Karpas-422 (cell line): Measurements from ENCODE around the gene PIK3R4. TPM values are rescaled to one million over a fixed set of nuclear protein-coding genes. Genes with fewer than 3 reads are reported as not detected.

ENCODE experiments used
- DNase-seq: peaks from one replicate; pipeline ENCODE4 v3.0.0-alpha.2; 2015
- H2AFZ ChIP-seq: fragments of 200-600 bp; sonication (generic); 2 replicates; pipeline ENCODE4 v1.6.1; 2014; ENCODE audit warnings: antibody characterized with exemption, low read length, mixed read lengths
- H3K27ac ChIP-seq: fragments of 200-600 bp; sonication (generic); 2 replicates; pipeline ENCODE4 v1.5.1; 2014; ENCODE audit warnings: mild to moderate bottlenecking, low read length, moderate library complexity
- H3K27me3 ChIP-seq: fragments of 200-600 bp; sonication (generic); 2 replicates; pipeline ENCODE4 v1.6.1; 2014; ENCODE audit warnings: low read length, mixed read lengths
- H3K36me3 ChIP-seq: fragments of 200-600 bp; sonication (generic); 2 replicates; pipeline ENCODE4 v1.6.1; 2014; ENCODE audit warnings: low read length, mixed read lengths; ENCODE audit not compliant: insufficient read depth
- H3K4me1 ChIP-seq: fragments of 200-600 bp; sonication (generic); 2 replicates; pipeline ENCODE4 v1.6.1; 2014; ENCODE audit warnings: mild to moderate bottlenecking, low read length, mixed read lengths
- H3K4me2 ChIP-seq: fragments of 200-600 bp; sonication (generic); 2 replicates; pipeline ENCODE4 v1.6.1; 2014; ENCODE audit warnings: low read length, low read depth, mild to moderate bottlenecking; ENCODE audit not compliant: poor library complexity, severe bottlenecking
- H3K4me3 ChIP-seq: fragments of 200-600 bp; sonication (generic); 2 replicates; pipeline ENCODE4 v1.5.1; 2014; ENCODE audit warnings: mild to moderate bottlenecking, antibody characterized with exemption, low read length, mixed read lengths
- H3K79me2 ChIP-seq: fragments of 200-600 bp; sonication (generic); 2 replicates; pipeline ENCODE4 v1.6.1; 2014; ENCODE audit warnings: mild to moderate bottlenecking, low read length, mixed read lengths
- H3K9ac ChIP-seq: fragments of 200-600 bp; sonication (generic); 2 replicates; pipeline ENCODE4 v1.6.0; 2014; ENCODE audit warnings: low read length
- H3K9me2 ChIP-seq: fragments of 200-600 bp; sonication (generic), shearing (Covaris generic); replicated peaks from 2 replicates; pipeline ENCODE4 v1.6.0; 2014; ENCODE audit warnings: mild to moderate bottlenecking, low read length, moderate library complexity; ENCODE audit not compliant: insufficient read depth
- H3K9me3 ChIP-seq: fragments of 300-700, 200-600 bp; sonication (generic); 2 replicates; pipeline ENCODE4 v1.6.1; 2014; ENCODE audit warnings: low read length, mixed read lengths
- H4K20me1 ChIP-seq: fragments of 200-600 bp; sonication (generic); 2 replicates; pipeline ENCODE4 v1.6.1; 2014; ENCODE audit warnings: mild to moderate bottlenecking, antibody characterized with exemption, low read length, low read depth; ENCODE audit not compliant: insufficient read depth
- total RNA-seq: library from RNA; depleted of rRNA; stranded (reverse); fragments of >200 nt; shearing (Covaris generic); gene quantifications from 2 replicates; pipeline ENCODE4 v1.2.3, GENCODE V29; 2014; ENCODE audit warnings: low replicate concordance

The PIK3R4 gene
- total RNA-seq, 1 experiment from 2014 or later, result 46.8 TPM

- Histone ChIP-seq H3K4me2 (no peak overlapping the region), H3K79me2 (no peaks in the 10 kb centered on the region)
Measured at GRCh38 chr3:130779031-130779430, 32.4 kb upstream of the PIK3R4 start.

GRCh38 chr3:130773366-130773765 is 26.7 kb upstream of the PIK3R4 start:
- Histone ChIP-seq H4K20me1 (no peaks in the 10 kb centered on the region), H2AFZ (no peak overlapping the region), H3K4me1 (peaks cover 14% of the 10 kb centered on the region), H3K9me2 (no peaks in the 10 kb centered on the region), H3K9ac (no peak overlapping the region), H3K79me2 (no peaks in the 10 kb centered on the region), H3K27me3 (0 out of 2 replicates have a peak, but pooled peaks cover 3% of the 10 kb centered on the region), H3K36me3 (no peaks in the 10 kb centered on the region), H3K4me3 (no peak overlapping the region), H3K9me3 (no peaks in the 10 kb centered on the region), H3K4me2 (no peak overlapping the region), H3K27ac (no peak overlapping the region)
- DNase-seq, result no peak

More at GRCh38 chr3:130779031-130779430, 32.4 kb upstream of the PIK3R4 start:
- DNase-seq, result no peak
- Histone ChIP-seq H3K27me3 (0 out of 2 replicates have a peak, but pooled peaks cover 3% of the 10 kb centered on the region), H3K9ac (no peak overlapping the region), H2AFZ (no peak overlapping the region), H3K36me3 (no peaks in the 10 kb centered on the region), H4K20me1 (no peaks in the 10 kb centered on the region), H3K9me3 (no peaks in the 10 kb centered on the region), H3K27ac (no peak overlapping the region), H3K4me3 (no peak overlapping the region), H3K4me1 (peaks cover 14% of the 10 kb centered on the region), H3K9me2 (no peaks in the 10 kb centered on the region)

- Histone ChIP-seq H3K27me3 (0 out of 2 replicates have a peak, but pooled peaks cover 3% of the 10 kb centered on the region), H4K20me1 (no peaks in the 10 kb centered on the region), H2AFZ (no peak overlapping the region), H3K9me3 (no peaks in the 10 kb centered on the region), H3K79me2 (no peaks in the 10 kb centered on the region), H3K4me2 (no peak overlapping the region), H3K4me1 (peaks cover 14% of the 10 kb centered on the region), H3K9ac (no peak overlapping the region), H3K36me3 (no peaks in the 10 kb centered on the region), H3K9me2 (no peaks in the 10 kb centered on the region), H3K27ac (no peak overlapping the region), H3K4me3 (no peak overlapping the region)
- no peak for DNase-seq
Measured at GRCh38 chr3:130772129-130772528, 25.5 kb upstream of the PIK3R4 start.

GRCh38 chr3:130770644-130771043 is 24.0 kb upstream of the PIK3R4 start:
- Histone ChIP-seq H4K20me1 (no peaks in the 10 kb centered on the region), H3K27ac (no peak overlapping the region), H3K9me2 (no peaks in the 10 kb centered on the region), H3K4me3 (no peak overlapping the region), H3K27me3 (0 out of 2 replicates have a peak, but pooled peaks cover under 1% of the 10 kb centered on the region), H3K4me2 (no peak overlapping the region), H2AFZ (no peak overlapping the region), H3K4me1 (no peaks in the 10 kb centered on the region), H3K9me3 (no peaks in the 10 kb centered on the region), H3K9ac (no peak overlapping the region), H3K36me3 (no peaks in the 10 kb centered on the region), H3K79me2 (no peaks in the 10 kb centered on the region)
- no peak for DNase-seq

- Histone ChIP-seq H4K20me1 (no peaks in the 10 kb centered on the region), H3K9me3 (no peaks in the 10 kb centered on the region), H3K4me3 (no peak overlapping the region), H3K27me3 (no peaks in the 10 kb centered on the region), H3K4me1 (peaks cover 32% of the 10 kb centered on the region), H3K4me2 (no peak overlapping the region), H3K9ac (no peak overlapping the region), H3K27ac (no peak overlapping the region), H3K36me3 (no peaks in the 10 kb centered on the region), H3K9me2 (no peaks in the 10 kb centered on the region), H3K79me2 (peaks cover 4% of the 10 kb centered on the region), H2AFZ (no peak overlapping the region)
- no peak for DNase-seq
Measured at GRCh38 chr3:130761730-130762311, 15.2 kb upstream of the PIK3R4 start.

GRCh38 chr3:130760922-130761321 is 14.3 kb upstream of the PIK3R4 start:
- no peaks in the 10 kb centered on the region for H3K9me3 ChIP-seq
- H3K4me2 ChIP-seq, result no peak overlapping the region
- H3K9ac ChIP-seq, result no peak overlapping the region
- H3K79me2 ChIP-seq, result peaks cover 4% of the 10 kb centered on the region
- peaks cover 32% of the 10 kb centered on the region for H3K4me1 ChIP-seq
- H3K36me3 ChIP-seq, result no peaks in the 10 kb centered on the region
- H3K9me2 ChIP-seq, result no peaks in the 10 kb centered on the region
- H2AFZ ChIP-seq, result no peak overlapping the region
- H3K27me3 ChIP-seq, result no peaks in the 10 kb centered on the region
- H3K4me3 ChIP-seq, result no peak overlapping the region
- H4K20me1 ChIP-seq, result no peaks in the 10 kb centered on the region
- no peak for DNase-seq
- H3K27ac ChIP-seq, result no peak overlapping the region

- DNase-seq, result peak; percentile 88
- H3K36me3 ChIP-seq, result no peaks in the 10 kb centered on the region
- H4K20me1 ChIP-seq, result no peaks in the 10 kb centered on the region
- peaks cover 5% of the 10 kb centered on the region for H3K79me2 ChIP-seq
- no peaks in the 10 kb centered on the region for H3K9me2 ChIP-seq
- H3K27ac ChIP-seq, result no peak overlapping the region
- H2AFZ ChIP-seq, result no peak overlapping the region
- H3K27me3 ChIP-seq, result no peaks in the 10 kb centered on the region
- no peaks in the 10 kb centered on the region for H3K9me3 ChIP-seq
- 0 out of 2 replicates have a peak overlapping the region, but pooled peaks have one; percentile 4 for H3K9ac ChIP-seq
- H3K4me2 ChIP-seq, result peak overlapping the region; percentile 60
- peaks cover 32% of the 10 kb centered on the region for H3K4me1 ChIP-seq
- peak overlapping the region; percentile 35; the same call in 1 of the 2 replicates for H3K4me3 ChIP-seq
Measured at GRCh38 chr3:130759692-130760338, 13.2 kb upstream of the PIK3R4 start.

GRCh38 chr3:130758624-130759369 is 12.2 kb upstream of the PIK3R4 start:
- Histone ChIP-seq H4K20me1 (no peaks in the 10 kb centered on the region), H2AFZ (no peak overlapping the region), H3K36me3 (no peaks in the 10 kb centered on the region), H3K27ac (peak overlapping the region; percentile 52), H3K4me3 (no peak overlapping the region), H3K27me3 (no peaks in the 10 kb centered on the region), H3K79me2 (peaks cover 9% of the 10 kb centered on the region), H3K9ac (no peak overlapping the region), H3K4me1 (peaks cover 32% of the 10 kb centered on the region), H3K9me2 (no peaks in the 10 kb centered on the region), H3K9me3 (no peaks in the 10 kb centered on the region), H3K4me2 (peak overlapping the region; percentile 60)
- peak; percentile 49 for DNase-seq
